Liver (tissue), 9 donors: Measurements from ENCODE around the gene CAMKK1. TPM values are rescaled to one million over a fixed set of nuclear protein-coding genes. Genes with fewer than 3 reads are reported as not detected.

ENCODE experiments used
- DNase-seq: peaks from one replicate; pipeline ENCODE4 v3.0.0-alpha.2; 2017; ENCODE audit warnings: low spot score
- H3K27ac ChIP-seq, 2 donors: one replicate each; pipeline ENCODE4 v1.7.0; 2013; ENCODE audit warnings: inconsistent platforms in 2 of 2, low read length in 2 of 2, control low read depth in 1 of 2, low read depth in 1 of 2, mild to moderate bottlenecking in 1 of 2
- H3K27me3 ChIP-seq, 4 donors: one replicate each; pipeline versions ENCODE4 v1.6.1 to v1.7.0; 2013; ENCODE audit warnings: low read length in 3 of 4, inconsistent platforms in 1 of 4, mild to moderate bottlenecking in 1 of 4, moderate library complexity in 1 of 4; ENCODE audit not compliant: control insufficient read depth in 4 of 4, insufficient read depth in 4 of 4
- H3K36me3 ChIP-seq, 4 donors: one replicate each; pipeline versions ENCODE4 v1.6.1 to v1.7.0; 2013; ENCODE audit warnings: low read length in 3 of 4, mild to moderate bottlenecking in 3 of 4, low read depth in 1 of 4, moderate library complexity in 1 of 4; ENCODE audit not compliant: control insufficient read depth in 4 of 4, insufficient read depth in 3 of 4
- H3K4me1 ChIP-seq, 4 donors: one replicate each; pipeline versions ENCODE4 v1.6.1 to v1.7.0; 2013; ENCODE audit warnings: low read length in 3 of 4, mild to moderate bottlenecking in 3 of 4, moderate library complexity in 1 of 4; ENCODE audit not compliant: control insufficient read depth in 4 of 4, insufficient read depth in 4 of 4
- H3K4me3 ChIP-seq, 3 donors: one replicate each; pipeline versions ENCODE4 v1.6.1 to v1.7.0; 2013; ENCODE audit warnings: low read length in 3 of 3, control low read depth in 1 of 3, low read depth in 1 of 3, mild to moderate bottlenecking in 1 of 3
- H3K9ac ChIP-seq, 2 donors: one replicate each; pipeline ENCODE4 v1.7.0; 2013; ENCODE audit warnings: low read length in 2 of 2, mild to moderate bottlenecking in 2 of 2, moderate library complexity in 2 of 2, control low read depth in 1 of 2, low read depth in 1 of 2
- H3K9me3 ChIP-seq, 4 donors: one replicate each; pipeline versions ENCODE4 v1.6.1 to v1.7.0; 2013; ENCODE audit warnings: low read length in 3 of 4; ENCODE audit not compliant: control insufficient read depth in 4 of 4
- ATF3 ChIP-seq: IDR thresholded peaks from 2 replicates; pipeline ENCODE4 v1.6.1; 2016; ENCODE audit warnings: antibody characterized with exemption
- CTCF ChIP-seq: fragments of 150-350 bp; IDR thresholded peaks from 2 replicates; pipeline ENCODE4 v1.5.1; 2017; ENCODE audit warnings: improper control_type of control experiment, low read depth, low read length; ENCODE audit not compliant: missing input control
- EGR1 ChIP-seq, 2 donors: IDR thresholded peaks; 2 replicates each; pipeline ENCODE4 v1.6.1; 2016 to 2018; ENCODE audit warnings: antibody characterized with exemption in 2 of 2, low read depth in 2 of 2
- FOXA1 ChIP-seq: IDR thresholded peaks from 2 replicates; pipeline ENCODE4 v1.6.1; 2016; ENCODE audit warnings: antibody characterized with exemption
- FOXA2 ChIP-seq: IDR thresholded peaks from 2 replicates; pipeline ENCODE4 v1.6.1; 2016; ENCODE audit warnings: antibody characterized with exemption
- GABPA ChIP-seq, 2 donors: IDR thresholded peaks in 1 of 2; conservative IDR thresholded peaks in 1 of 2; 2 replicates each; pipeline ENCODE4 v1.6.1; 2016; ENCODE audit warnings: antibody characterized with exemption in 2 of 2, mild to moderate bottlenecking in 1 of 2, moderate library complexity in 1 of 2
- HNF4A ChIP-seq, 2 donors: conservative IDR thresholded peaks; 2 replicates each; pipeline ENCODE4 v1.6.1; 2016; ENCODE audit warnings: antibody characterized with exemption in 2 of 2, mild to moderate bottlenecking in 2 of 2
- HNF4G ChIP-seq: IDR thresholded peaks from 2 replicates; pipeline ENCODE4 v1.6.1; 2016; ENCODE audit warnings: antibody characterized with exemption
- JUND ChIP-seq, 2 donors: IDR thresholded peaks; 2 replicates each; pipeline ENCODE4 v1.6.1; 2016; ENCODE audit warnings: antibody characterized with exemption in 2 of 2
- RAD21 ChIP-seq, 2 donors: IDR thresholded peaks; 2 replicates each; pipeline ENCODE4 v1.6.1; 2016; ENCODE audit warnings: antibody characterized with exemption in 2 of 2, mild to moderate bottlenecking in 2 of 2
- RXRA ChIP-seq, 2 donors: IDR thresholded peaks; 2 replicates each; pipeline ENCODE4 v1.6.1; 2017 to 2018; ENCODE audit warnings: antibody characterized with exemption in 2 of 2, mild to moderate bottlenecking in 1 of 2
- SP1 ChIP-seq: IDR thresholded peaks from 2 replicates; pipeline ENCODE4 v1.6.1; 2018; ENCODE audit warnings: antibody characterized with exemption, mild to moderate bottlenecking
- YY1 ChIP-seq: IDR thresholded peaks from 2 replicates; pipeline ENCODE4 v1.6.1; 2016; ENCODE audit warnings: antibody characterized with exemption, mild to moderate bottlenecking
- ZBTB33 ChIP-seq: IDR thresholded peaks from 2 replicates; pipeline ENCODE4 v1.6.1; 2016; ENCODE audit warnings: antibody characterized with exemption
- WGBS: extraction: QIAGEN DNeasy Blood & Tissue Kit; methylation state at CpG from one replicate; pipeline ENCODE4 v1.1.7; 2013; 5-methylcytosine and 5-hydroxymethylcytosine counted together
- polyA plus RNA-seq, 2 donors: library from polyadenylated mRNA; stranded (reverse) in 1 of 2; unstranded in 1 of 2; fragments of 200-250 nt in 1 of 2; fragments of >200 nt in 1 of 2; fragmentation: Nextera tagmentation in 1 of 2; extraction: Ambion mirVana in 1 of 2; gene quantifications; one replicate each; pipeline versions ENCODE4 v1.2.1 to v1.2.3, GENCODE V29; 2013 to 2015
- total RNA-seq, 2 donors: library from RNA; depleted of rRNA; stranded (reverse); fragments of >200 nt; gene quantifications; one replicate each; pipeline ENCODE4 v1.2.3, GENCODE V29; 2014
- donor health status: healthy.
- donor health status: healthy.
- donor health status: healthy.
- donor health status: healthy.
- donor health status: healthy.

Gene CAMKK1
- total and polyA plus RNA-seq, 4 donors, result 0.24 to 0.67 (median 0.50) TPM

- Histone ChIP-seq H3K4me1 (peaks cover 0 to 4% (median 2%) of the 10 kb centered on the region in 4 donors), H3K27me3 (no peaks in the 10 kb centered on the region), H3K36me3 (no peaks in the 10 kb centered on the region), H3K4me3 (no peak overlapping the region), H3K27ac (peak overlapping the region; percentile 22 to 62), H3K9me3 (no peaks in the 10 kb centered on the region), H3K9ac (no peak overlapping the region)
- 65% methylated on average over 10 of the region's 10 CpGs for WGBS
- TF ChIP-seq YY1 (no peak), FOXA1 (no peak), HNF4A (conservative IDR thresholded peaks at IDR 0.05) (no peak), ATF3 (no peak), RAD21 (IDR thresholded peaks at IDR 0.05) (no peak)
- no peak for DNase-seq
These were observed 24.0 kb upstream of the CAMKK1 start for GRCh38 chr17:3916825-3917224.

GRCh38 chr17:3915995-3916696 is 23.3 kb upstream of the CAMKK1 start, which contains the start of gene P2RX1:
P2RX1 (minus strand) TSS chr17:3916465; CDS start chr17:3916225, 240 bp downstream.
- DNase-seq, result no peak
- Histone ChIP-seq H3K36me3 (no peaks in the 10 kb centered on the region), H3K9me3 (no peaks in the 10 kb centered on the region), H3K4me3 (no peak within 1 kb of the TSS), H3K4me1 (peaks cover 0 to 4% (median 2%) of the 10 kb centered on the region in 4 donors), H3K9ac (no peak within 1 kb of the TSS), H3K27me3 (no peaks in the 10 kb centered on the region), H3K27ac (peak within 1 kb of the TSS; percentile 53 to 62)
- WGBS, result 74% methylated on average over 28 of the region's 28 CpGs
- TF ChIP-seq FOXA1, result no peak
- no peak for TF ChIP-seq GABPA (IDR thresholded peaks at IDR 0.05 in 1 of 2, conservative IDR thresholded peaks at IDR 0.05 in 1 of 2)
- no peak for TF ChIP-seq ATF3
- TF ChIP-seq FOXA2, result no peak
- TF ChIP-seq EGR1 (IDR thresholded peaks at IDR 0.05; ENCODE audit: low read depth in 2 of 2), result no peak
- TF ChIP-seq CTCF, result no peak
- TF ChIP-seq ZBTB33, result no peak
- TF ChIP-seq HNF4G, result no peak
- TF ChIP-seq RXRA (IDR thresholded peaks at IDR 0.05), result no peak
- no peak for TF ChIP-seq JUND (IDR thresholded peaks at IDR 0.05)
- no peak for TF ChIP-seq SP1
